ENCODE results near the gene SEMA3G.

SEMA3G gene

GRCh38 chr3:52405066-52405465 lies 39.8 kb downstream of the SEMA3G start:
- peaks cover 12 to 14% of the 10 kb centered on the region in 2 experiments for H3K4me1 ChIP-seq (ENCODE audit: control insufficient read depth in 1 of 2, insufficient read depth in 1 of 2, low read depth in 1 of 2, low read length in 1 of 2)

GRCh38 chr3:52404391-52404790 lies 40.5 kb downstream of the SEMA3G start:
- H3K36me3 ChIP-seq = peaks cover 90% of the 10 kb centered on the region
- no peaks in the 10 kb centered on the region for H3K9me3 ChIP-seq
- H3K4me1 ChIP-seq (ENCODE audit: control insufficient read depth in 1 of 2, insufficient read depth in 1 of 2, low read depth in 1 of 2, low read length in 1 of 2) = peaks cover 10% of the 10 kb centered on the region in 2 experiments
- no peak overlapping the region for H3K27ac ChIP-seq
- no peak for TF ChIP-seq CTCF (IDR thresholded peaks at IDR 0.05)
- no peak overlapping the region for H3K4me3 ChIP-seq (ENCODE audit: low read depth in 1 of 2, low read length in 1 of 2)
- no peaks in the 10 kb centered on the region for H3K27me3 ChIP-seq

More at GRCh38 chr3:52405066-52405465, 39.8 kb downstream of the SEMA3G start:
- TF ChIP-seq CTCF (IDR thresholded peaks at IDR 0.05) = no peak
- no peak overlapping the region for H3K27ac ChIP-seq
- H3K4me3 ChIP-seq (ENCODE audit: low read depth in 1 of 2, low read length in 1 of 2) = no peak overlapping the region
- no peaks in the 10 kb centered on the region for H3K27me3 ChIP-seq
- no peaks in the 10 kb centered on the region for H3K9me3 ChIP-seq
- peaks cover 83% of the 10 kb centered on the region for H3K36me3 ChIP-seq

GRCh38 chr3:52403955-52404354 lies 40.9 kb downstream of the SEMA3G start:
- no peaks in the 10 kb centered on the region for H3K9me3 ChIP-seq
- peaks cover 6% of the 10 kb centered on the region in 2 experiments for H3K4me1 ChIP-seq (ENCODE audit: control insufficient read depth in 1 of 2, insufficient read depth in 1 of 2, low read depth in 1 of 2, low read length in 1 of 2)
- no peak for TF ChIP-seq CTCF (IDR thresholded peaks at IDR 0.05)
- peaks cover 94% of the 10 kb centered on the region for H3K36me3 ChIP-seq
- H3K27ac ChIP-seq = no peak overlapping the region
- no peak overlapping the region for H3K4me3 ChIP-seq (ENCODE audit: low read depth in 1 of 2, low read length in 1 of 2)
- H3K27me3 ChIP-seq = no peaks in the 10 kb centered on the region

GRCh38 chr3:52403271-52403841 lies 41.5 kb downstream of the SEMA3G start:
- Histone ChIP-seq H3K27me3 (no peaks in the 10 kb centered on the region), H3K4me3 (ENCODE audit: low read depth in 1 of 2, low read length in 1 of 2) (no peak overlapping the region), H3K4me1 (ENCODE audit: control insufficient read depth in 1 of 2, insufficient read depth in 1 of 2, low read depth in 1 of 2, low read length in 1 of 2) (peaks cover under 1 to 4% of the 10 kb centered on the region in 2 experiments), H3K36me3 (peaks cover 100% of the 10 kb centered on the region), H3K9me3 (no peaks in the 10 kb centered on the region), H3K27ac (no peak overlapping the region)
- TF ChIP-seq CTCF (IDR thresholded peaks at IDR 0.05) = no peak

- no peaks in the 10 kb centered on the region for H3K9me3 ChIP-seq
- peaks cover 100% of the 10 kb centered on the region for H3K36me3 ChIP-seq
- no peak overlapping the region for H3K4me3 ChIP-seq (ENCODE audit: low read depth in 1 of 2, low read length in 1 of 2)
- H3K27me3 ChIP-seq = no peaks in the 10 kb centered on the region
- H3K4me1 ChIP-seq (ENCODE audit: control insufficient read depth in 1 of 2, insufficient read depth in 1 of 2, low read depth in 1 of 2, low read length in 1 of 2) = peaks cover 0 to 3% of the 10 kb centered on the region in 2 experiments
- TF ChIP-seq CTCF (IDR thresholded peaks at IDR 0.05) = no peak
- H3K27ac ChIP-seq = no peak overlapping the region
Measured at GRCh38 chr3:52402706-52403270, 42.1 kb downstream of the SEMA3G start.
